IPS-18c (cell line): ENCODE results near the gene MAPKAPK2.

Experiments
- H3K4me3 ChIP-seq: 2 replicates; pipeline ENCODE4 v1.7.0; 2013; ENCODE audit warnings: low read depth, mild to moderate bottlenecking, low read length, moderate library complexity; ENCODE audit not compliant: insufficient read depth
- H3K9me3 ChIP-seq: one replicate; pipeline ENCODE4 v1.6.1; 2013; ENCODE audit warnings: mild to moderate bottlenecking, low read length, moderate library complexity; ENCODE audit not compliant: control insufficient read depth, insufficient read depth

The MAPKAPK2 gene

DNA sequence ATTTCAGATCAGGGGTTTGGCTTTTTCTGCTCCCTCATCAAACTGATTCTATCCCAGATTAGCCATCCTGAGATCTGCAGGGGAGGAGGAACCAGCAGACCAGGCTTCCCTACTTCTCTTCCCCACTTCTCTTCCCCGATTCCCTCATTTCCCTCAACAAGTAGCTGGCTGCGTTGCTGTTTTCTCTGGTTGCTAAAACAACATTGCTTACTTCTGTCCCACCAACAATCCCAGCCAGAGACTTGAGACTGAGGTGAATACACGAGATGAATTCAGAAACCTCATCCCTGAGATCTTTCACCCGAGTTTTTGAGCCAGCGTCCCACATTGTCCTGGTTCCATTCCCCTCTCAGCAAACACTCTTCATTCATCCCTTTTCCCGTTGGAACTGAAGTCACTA, 27.0 kb upstream of the MAPKAPK2 start:
- no peak overlapping the region for H3K4me3 ChIP-seq
- H3K9me3 ChIP-seq: no peaks in the 10 kb centered on the region

DNA sequence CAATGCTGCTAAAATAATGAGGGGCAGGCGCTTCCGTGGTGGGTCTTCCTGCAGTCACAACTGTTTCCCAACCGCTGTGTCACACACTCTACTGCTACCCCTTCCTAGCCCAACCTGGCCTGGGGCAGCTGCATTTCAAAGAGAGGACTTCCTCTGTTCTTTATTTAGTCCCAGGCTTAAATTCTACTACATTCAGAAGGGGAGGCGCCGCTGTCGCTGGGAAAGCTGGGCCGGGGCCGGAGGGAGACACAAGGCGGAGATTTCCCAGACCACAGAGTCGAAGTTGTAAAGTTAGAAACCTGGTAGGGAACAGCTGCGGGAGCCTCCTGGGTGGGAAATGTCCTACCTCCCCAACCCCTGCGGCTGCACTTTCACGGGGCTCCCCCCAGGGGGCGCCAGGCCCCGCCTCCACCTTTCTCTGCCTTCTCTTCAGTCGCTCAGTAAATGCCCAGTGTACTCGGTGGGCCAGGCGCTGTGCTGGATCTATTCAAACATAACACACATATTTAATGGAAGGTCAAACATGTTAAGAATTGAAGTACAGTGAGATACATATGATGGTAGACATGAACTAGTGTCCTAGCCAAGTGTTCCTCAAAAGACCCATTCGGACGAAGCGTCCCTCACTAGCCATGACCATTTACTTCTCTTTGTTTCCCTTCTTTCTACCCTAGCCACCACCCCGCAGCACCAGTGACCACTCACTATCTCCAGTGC, 26.3 kb upstream of the MAPKAPK2 start:
- Histone ChIP-seq H3K4me3 (peak overlapping the region; percentile 43; the same call in 1 of the 2 replicates), H3K9me3 (no peaks in the 10 kb centered on the region)

DNA sequence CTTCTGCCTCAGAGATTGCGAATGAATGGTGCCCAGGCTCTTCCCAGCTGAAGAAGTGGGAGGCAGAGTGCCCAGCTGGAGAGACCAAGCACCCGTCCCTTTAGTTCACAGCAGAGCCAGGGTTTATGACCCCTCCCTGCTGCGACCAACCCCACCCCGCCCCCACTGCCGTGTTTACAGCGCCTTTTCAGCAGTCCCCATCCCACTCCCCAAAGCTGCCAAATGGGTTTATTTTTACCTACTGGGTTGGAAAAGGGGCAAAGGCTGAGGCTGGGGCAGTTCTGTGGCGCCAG, 25.8 kb upstream of the MAPKAPK2 start:
- H3K9me3 ChIP-seq: no peaks in the 10 kb centered on the region
- H3K4me3 ChIP-seq: peak overlapping the region; percentile 29; the same call in 1 of the 2 replicates

DNA sequence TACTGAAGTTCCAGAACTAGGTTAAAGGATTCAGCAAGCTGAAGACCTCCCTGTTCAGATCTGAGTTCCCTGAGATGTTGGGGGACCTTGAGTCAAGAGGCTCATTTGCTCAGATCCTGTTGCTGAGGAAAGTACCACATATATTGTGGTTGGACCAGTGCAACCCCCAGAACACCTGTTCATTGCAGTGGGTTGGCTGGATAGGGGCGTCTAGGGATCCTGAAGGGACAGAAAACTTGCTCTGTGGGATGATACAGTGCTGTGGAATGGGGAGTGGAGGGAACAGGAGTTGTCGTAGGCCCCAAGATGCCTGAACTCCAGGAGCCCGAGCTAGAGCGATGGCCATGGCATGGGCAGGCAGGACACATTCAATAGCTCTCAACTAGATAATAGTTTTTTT, 24.6 kb upstream of the MAPKAPK2 start:
- no peaks in the 10 kb centered on the region for H3K9me3 ChIP-seq
- no peak overlapping the region for H3K4me3 ChIP-seq

DNA sequence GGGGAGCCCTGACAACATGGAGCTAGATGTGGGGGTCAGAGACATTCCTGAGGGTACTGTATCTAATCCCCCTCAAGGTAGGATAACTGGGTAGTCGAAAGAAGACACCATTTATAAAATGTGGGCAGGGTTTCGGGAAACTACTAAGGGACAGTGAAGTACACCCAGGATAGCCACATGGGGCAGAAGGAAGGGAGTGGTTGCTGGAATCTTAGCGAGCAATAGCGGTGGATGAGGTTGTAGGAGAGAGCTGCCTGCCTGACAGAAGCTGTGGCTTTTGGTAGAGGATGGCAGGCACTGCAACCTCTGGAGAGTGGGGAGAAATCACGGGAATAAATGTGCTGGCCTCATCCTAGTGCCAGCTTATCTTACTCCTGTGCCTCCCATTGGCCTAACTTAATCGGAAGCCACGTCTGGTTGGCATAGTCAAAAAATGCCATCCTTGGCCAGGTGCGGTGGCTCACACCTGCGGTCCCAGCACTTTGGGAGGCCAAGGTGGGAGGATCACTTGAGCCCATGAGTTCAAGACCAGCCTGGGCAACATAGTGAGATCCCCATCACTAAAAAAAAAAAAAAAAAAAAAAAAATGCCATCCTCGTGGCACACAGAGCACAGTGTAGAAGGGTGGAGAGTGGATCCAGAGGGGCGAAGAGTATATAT, 23.4 kb upstream of the MAPKAPK2 start:
- Histone ChIP-seq H3K9me3 (no peaks in the 10 kb centered on the region), H3K4me3 (no peak overlapping the region)

DNA sequence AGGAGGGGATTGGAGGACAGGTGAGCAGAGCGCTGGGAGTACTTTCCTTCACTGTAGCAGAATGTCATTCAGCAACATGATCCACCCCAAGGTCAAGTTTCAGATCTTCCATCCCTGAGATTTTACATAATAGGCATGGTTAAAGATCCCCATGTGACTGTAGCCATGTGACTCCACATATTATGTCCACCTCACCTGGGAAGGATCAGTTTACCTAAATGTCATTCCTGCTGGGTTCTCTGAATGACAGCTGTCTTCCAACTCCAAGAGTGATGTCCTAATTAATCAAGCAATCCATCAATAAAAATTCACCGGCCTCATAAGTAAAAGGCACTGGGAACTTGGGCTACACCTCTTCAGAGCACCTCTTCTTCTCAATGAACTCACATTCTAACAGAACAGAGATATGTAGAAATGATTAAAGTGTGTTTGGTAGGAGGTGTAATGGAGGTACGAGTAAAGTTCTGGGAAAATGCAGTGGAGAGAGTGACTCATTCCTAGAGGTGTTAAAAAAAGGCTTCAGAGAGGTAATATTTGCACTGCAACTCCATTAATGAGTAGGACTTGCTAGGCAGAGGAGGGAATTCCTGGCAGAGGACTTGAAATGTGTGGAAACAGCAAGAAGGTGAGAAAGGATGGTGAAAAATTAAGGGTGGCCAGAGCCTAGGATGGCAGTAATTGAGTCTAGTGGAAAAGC, 22.2 kb upstream of the MAPKAPK2 start:
- no peak overlapping the region for H3K4me3 ChIP-seq
- no peaks in the 10 kb centered on the region for H3K9me3 ChIP-seq

DNA sequence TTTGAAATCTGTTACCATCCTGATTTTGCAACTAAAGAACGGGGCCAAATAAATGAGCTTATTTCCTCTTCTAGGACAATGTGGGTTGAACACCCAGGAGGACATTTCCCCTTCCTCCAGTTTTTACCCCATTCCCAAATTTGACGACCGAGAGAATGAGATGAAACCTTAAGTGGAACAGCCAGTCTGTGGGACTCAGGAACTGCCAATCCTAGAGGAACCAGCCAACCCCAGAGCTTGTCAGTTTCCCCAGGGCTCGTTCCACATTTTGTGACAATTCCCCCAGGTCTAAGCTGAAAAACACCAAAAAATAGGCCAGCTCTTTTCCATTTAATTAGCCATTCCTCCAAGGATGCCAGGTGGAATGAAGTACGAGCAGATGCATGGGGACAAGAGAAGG, 21.3 kb upstream of the MAPKAPK2 start:
- H3K4me3 ChIP-seq: 0 out of 2 replicates have a peak overlapping the region, but pooled peaks have one; percentile 22
- H3K9me3 ChIP-seq: no peaks in the 10 kb centered on the region

GRCh38 chr1:206663832-206664652, 20.7 kb upstream of the MAPKAPK2 start:
- Histone ChIP-seq H3K9me3 (no peaks in the 10 kb centered on the region), H3K4me3 (peak overlapping the region; percentile 22; the same call in 1 of the 2 replicates)

DNA sequence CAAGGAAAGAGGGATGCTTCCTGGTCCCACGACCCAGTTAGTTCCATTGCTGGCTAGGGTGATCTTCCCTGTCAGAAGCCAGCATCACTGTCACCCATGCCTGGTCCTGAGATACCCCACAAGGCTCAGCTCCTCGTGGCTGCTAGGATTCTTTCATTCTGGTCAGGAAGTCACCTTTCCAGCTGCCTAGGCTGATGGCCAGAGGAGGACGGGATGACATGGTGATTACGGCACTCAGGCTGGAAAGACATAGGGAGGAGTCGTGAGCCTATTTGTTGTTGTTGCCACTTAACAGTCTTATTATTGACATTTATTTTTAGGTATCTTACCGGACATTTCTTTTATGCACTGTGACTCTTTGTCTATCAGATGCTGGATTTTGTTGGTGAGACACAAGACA, 20.0 kb upstream of the MAPKAPK2 start:
- no peak overlapping the region for H3K4me3 ChIP-seq
- no peaks in the 10 kb centered on the region for H3K9me3 ChIP-seq

DNA sequence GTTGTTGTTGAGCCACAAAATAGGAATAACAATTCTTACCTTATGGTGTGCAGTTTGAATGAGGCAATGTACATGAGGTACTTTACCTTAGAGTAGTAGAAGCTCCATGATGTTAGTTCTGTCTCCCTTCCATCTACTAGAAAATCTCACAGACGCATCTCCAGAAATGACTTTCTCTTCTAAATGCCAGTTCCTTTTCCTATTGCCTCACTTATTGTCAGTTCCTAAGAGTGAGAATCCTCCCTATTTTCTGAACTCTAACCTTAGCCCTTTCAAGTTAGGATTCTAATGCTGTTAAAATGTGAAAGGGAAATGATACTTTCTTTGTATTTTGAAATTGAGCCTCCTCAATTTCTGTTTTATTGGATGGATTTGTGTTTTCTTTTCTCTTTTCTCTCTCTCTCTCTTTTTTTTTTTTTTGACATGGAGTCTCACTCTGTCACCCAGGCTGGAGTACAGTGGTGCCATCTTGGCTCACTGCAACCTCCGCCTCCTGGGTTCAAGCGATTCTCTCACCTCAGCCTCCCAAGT, 18.6 kb upstream of the MAPKAPK2 start:
- H3K9me3 ChIP-seq: no peaks in the 10 kb centered on the region
- H3K4me3 ChIP-seq: no peak overlapping the region

DNA sequence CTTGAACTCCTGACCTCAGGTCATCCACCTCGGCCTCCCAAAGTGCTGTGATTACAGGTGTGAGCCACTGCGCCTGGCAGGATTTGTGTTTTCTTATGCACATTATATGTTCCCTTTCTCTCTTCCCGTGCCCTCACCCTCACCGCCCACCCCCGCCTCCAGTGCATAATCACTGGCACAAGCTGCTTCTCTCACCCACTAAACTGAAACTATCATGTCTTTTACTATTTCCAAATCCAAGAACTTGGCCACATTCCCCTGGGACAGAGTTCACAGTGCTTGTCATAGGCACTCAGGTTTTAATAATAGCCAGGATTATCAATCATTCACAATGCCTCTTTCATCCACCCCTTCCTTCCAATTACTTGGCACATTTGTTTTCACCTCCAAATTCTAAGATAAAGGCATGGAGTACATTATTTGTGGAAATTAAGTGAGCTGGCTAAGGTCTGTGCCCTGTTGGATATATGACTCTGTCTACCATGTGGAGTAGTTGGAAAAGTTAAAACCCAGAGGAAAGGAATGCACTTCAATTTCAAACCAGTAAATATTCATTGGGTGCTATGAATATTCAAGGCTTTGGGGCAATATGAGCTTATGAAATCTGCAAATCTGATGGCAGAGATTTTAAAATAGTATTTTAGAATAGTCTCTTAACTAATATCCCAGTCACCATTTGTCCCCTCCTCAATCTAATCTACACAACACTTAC, 17.6 kb upstream of the MAPKAPK2 start:
- no peak overlapping the region for H3K4me3 ChIP-seq
- H3K9me3 ChIP-seq: no peaks in the 10 kb centered on the region

DNA sequence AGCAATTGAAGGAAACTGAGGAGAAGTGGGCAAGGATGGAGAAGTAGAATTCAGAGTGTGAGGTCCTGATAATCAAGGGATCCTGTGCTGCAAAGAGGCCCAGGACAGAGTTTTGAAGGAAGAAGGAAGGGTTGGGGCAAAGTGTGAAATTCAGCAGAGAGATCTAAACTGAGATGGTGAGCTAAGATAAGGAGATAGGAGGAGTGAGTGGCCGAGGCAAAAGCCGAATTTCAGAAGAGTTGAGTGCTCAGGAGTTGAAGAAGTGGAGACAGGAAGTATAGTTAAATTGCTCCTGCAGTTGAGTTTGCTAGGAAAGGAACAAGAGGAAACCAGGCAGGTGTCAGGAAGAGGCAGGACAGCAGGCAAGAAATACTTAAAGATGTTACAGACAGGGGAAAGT, 16.4 kb upstream of the MAPKAPK2 start:
- Histone ChIP-seq H3K9me3 (no peaks in the 10 kb centered on the region), H3K4me3 (no peak overlapping the region)

DNA sequence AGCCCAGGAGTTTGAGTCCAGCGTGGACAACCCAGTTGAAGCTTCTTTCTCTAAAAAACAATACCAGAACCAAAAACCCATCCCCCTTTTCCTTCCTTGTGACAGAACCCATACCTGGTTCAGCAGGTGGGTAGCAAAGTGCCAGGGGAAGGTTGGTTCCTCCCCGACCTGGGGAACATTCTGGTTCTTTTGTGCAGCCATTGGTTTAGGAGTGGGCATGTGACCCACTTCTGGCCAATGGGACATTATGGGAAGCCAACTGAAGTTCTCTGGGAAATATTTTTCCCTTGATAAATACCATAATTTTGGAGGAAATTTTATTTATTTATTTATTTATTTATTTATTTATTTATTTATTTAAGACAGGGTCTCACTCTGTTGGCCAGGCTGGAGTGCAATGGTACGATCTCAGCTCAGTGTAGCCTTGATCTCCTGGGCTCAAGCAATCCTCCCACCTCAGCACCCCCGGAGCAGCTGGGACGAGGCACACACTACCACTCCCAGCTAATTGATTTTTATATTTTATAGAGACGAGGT, 15.8 kb upstream of the MAPKAPK2 start:
- H3K4me3 ChIP-seq: no peak overlapping the region
- no peaks in the 10 kb centered on the region for H3K9me3 ChIP-seq

GRCh38 chr1:206672011-206672688, 12.6 kb upstream of the MAPKAPK2 start:
- Histone ChIP-seq H3K4me3 (peak overlapping the region; percentile 10; the same call in 1 of the 2 replicates), H3K9me3 (no peaks in the 10 kb centered on the region)

DNA sequence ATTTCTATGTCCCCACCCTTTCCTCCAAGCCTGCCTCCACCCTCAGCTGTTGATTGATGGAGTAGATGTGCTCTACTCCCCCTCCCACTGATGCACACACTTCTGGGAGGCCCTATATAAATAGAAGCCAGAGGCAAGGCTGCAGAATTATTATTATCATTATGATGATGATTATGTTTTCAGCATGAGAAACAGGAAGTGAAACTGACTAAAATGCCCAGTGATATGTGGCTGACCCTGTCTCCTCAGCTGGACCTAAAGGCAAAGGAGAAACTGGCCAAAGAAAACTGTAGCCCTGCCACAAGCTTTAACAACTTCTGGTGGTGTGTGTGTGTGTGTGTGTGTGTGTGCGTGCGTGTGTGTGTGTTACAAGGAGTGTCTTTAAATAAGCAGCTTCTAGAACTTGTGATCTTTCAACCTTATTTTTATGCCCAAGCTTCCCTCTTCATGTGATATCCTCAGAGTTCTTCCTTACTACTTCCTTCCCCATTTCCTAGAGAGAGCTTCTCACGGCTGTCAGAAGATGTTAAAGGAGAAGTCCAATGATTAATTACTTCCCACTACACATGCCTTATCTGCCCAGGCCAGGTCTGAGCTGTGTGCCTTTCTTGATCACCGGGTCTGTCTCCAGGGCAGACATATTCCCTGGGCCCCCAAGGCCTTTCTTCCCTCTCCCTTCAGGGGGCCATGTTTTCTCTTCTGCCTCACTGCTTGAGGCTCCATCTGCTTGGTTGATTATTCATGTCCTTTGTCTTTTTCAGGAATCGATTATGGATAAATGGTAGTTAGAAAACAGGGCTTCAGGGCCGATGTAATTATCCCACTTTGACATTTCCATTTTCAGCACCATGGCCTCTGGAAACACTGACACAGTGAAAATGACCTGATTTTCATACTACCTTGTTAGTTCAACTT, 11.6 kb upstream of the MAPKAPK2 start:
- no peak overlapping the region for H3K4me3 ChIP-seq
- no peaks in the 10 kb centered on the region for H3K9me3 ChIP-seq
